HG02943 (cell line): Measurements from ENCODE around the gene ABCA1.

Experiments used
- ATAC-seq: cut with Tn5 transposase; IDR thresholded peaks from one replicate; pipeline ENCODE4 v1.9.1; 2021; ENCODE audit warnings: mild to moderate bottlenecking, low read depth, moderate library complexity; ENCODE audit not compliant: unreplicated experiment

ABCA1 gene

DNA sequence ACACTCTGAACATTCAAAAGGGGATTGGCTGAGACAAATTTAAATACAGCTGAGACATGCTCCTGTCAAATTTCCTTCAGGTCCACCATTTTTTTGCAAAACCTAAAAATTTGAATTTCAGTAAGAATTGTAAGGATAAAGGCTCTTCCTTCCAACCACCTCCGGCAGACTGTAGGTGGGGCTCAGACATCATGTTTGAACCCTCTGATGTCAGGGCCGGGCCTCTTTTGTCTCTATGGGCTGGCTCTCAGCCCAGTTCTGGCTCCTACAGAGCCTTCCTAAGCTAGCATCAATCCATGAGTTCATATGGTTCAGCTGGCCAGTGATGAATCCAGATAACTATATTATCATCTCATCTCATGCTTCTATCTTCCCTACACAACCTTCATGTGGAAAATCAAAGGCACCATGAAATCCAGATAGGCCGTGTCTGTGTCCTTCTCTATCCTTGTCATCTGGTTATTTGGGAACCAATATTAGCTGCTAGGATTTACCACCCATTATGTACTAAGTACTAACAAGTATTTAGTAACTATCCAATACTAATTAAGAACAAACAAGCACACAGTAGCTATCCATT is 119.8 kb downstream of the ABCA1 start:
- ATAC-seq = no peak

DNA sequence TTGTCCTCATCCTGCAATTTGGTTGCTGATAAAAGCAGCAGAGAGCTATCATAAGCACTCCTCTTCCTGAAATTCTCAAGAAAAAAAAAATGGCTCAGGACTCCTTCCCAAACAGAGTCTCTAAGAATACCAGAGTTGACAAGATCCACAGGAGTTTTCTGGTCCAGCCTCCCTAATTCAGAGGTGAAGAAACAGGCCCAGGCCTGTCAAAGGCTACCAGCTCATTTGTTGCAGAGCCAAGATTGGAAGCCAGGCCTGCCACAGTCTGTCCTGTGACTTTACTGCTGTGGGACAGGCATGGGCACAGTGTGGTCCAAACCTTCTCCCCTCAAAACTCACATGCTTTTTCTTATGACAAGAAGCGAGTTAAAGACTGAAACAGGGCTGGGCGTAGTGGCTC is 122.5 kb downstream of the ABCA1 start:
- no peak for ATAC-seq

GRCh38 chr9:104802906-104803305 is 125.0 kb downstream of the ABCA1 start:
- no peak for ATAC-seq

- no peak for ATAC-seq
Measured at GRCh38 chr9:104802110-104802509, 125.8 kb downstream of the ABCA1 start.

DNA sequence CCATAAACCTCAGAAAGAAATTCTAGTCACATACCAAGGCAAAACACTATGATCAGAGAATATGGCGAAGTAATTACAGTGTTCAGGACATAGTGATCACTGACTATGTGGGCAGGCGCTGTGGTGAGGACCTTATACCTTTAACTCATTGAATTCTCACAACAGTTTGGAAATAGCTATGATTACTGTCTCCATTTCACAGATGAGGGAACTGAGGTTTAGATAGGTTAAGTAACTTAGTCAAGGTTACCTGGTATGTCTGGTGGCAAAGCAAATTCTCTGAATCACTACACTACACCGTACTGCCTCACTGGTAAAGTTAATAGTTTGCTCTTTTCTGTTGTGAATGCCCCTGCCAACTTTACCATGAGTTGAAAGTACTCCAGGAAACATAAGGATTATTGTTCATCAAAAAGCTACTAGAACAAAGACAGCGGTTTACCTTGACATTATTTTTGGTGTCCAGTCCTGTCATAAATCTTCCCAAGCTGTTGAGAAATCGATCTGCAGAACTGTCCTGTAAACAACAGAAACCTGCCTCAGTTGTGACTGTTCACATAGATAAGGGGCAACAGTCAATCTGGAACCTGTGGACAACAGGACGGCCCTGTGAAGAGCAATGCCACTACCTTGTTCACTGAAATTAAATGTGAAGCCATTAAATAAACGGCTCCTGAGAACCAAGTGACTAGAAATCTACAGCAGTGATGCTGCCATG is 127.7 kb downstream of the ABCA1 start:
- no peak for ATAC-seq

- ATAC-seq = no peak
Measured at GRCh38 chr9:104798209-104798995, 129.6 kb downstream of the ABCA1 start.

DNA sequence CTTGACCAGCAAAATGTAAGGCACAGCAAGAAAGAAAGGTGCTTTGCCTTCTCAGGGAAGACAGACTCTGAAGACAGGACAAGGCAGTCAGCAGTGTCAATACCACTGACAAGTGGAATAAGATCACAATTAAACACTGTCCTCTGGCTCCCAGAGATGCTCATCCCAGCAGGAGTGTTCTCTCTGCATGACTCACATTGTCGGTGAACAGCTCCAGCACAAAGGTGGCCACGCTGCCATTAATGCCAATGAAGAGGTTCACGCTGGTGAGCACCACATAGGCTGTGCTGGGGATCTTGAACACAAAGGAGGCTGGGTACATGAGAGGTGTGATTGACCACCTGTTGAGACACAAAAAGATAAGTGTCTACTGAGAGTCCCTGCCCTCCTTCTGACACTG is 132.1 kb downstream of the ABCA1 start:
- ATAC-seq = no peak

- ATAC-seq = no peak
Measured at GRCh38 chr9:104795082-104795481, 132.9 kb downstream of the ABCA1 start.

DNA sequence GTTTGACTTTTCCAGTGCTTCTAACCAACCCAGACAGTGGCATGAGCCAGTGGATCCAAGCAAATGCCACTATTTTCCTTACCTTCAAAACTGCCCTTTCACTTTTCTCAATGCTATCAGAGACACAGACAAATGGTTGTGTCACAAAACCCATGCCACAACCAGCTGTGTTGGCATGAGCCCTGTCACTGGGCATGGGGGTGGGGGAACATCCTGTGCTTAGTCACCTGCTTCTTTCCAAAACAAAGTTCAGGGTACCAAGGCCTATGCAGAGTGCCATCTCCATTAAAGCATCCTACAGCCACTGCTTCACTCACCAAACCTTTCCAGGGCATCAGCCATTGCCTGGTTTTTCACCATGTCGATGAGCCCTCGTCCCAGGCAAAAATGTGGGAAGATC is 133.9 kb downstream of the ABCA1 start:
- no peak for ATAC-seq

- ATAC-seq = no peak
Measured at GRCh38 chr9:104788251-104788650, 139.7 kb downstream of the ABCA1 start.

- no peak for ATAC-seq
Measured at GRCh38 chr9:104787306-104788015, 140.5 kb downstream of the ABCA1 start.

DNA sequence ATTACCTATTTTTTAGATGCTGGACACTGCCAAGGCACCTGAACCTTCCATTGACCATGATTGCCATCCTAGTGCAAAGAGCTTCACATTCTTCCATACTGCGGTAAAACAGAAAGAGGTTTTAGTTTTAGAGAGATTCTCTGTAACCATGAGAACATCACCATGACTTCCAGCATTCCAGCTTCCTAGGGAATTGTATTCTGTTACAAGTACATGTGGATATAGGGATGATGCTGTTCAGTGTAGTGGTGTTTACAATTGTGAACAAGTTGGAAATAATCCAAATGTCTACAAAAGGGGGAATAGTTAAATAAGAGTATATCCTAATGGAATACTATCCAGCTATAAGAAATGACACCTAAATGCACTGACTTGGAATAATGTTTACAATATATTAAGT is 141.7 kb downstream of the ABCA1 start:
- no peak for ATAC-seq

DNA sequence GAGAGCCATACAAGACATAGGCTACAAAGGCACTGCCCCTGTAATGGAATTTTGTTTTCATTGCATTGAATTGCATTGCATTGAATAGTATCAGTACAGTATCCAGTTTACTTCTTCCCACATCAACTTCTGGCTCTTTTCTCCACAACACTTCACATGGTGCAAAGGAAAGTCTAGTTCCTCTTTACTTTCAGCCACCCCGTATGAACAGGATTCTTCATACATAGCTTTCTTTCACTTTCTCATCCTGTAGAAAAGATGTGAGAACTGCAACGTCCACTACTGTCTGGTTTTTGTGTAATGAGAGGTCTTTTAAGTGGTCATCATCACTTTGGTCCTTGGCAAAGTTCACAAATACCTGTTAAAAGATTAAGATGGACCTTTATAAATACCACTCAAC is 143.9 kb downstream of the ABCA1 start:
- ATAC-seq = peak; percentile 92

- no peak for ATAC-seq
Measured at GRCh38 chr9:104783588-104783987, 144.4 kb downstream of the ABCA1 start.

DNA sequence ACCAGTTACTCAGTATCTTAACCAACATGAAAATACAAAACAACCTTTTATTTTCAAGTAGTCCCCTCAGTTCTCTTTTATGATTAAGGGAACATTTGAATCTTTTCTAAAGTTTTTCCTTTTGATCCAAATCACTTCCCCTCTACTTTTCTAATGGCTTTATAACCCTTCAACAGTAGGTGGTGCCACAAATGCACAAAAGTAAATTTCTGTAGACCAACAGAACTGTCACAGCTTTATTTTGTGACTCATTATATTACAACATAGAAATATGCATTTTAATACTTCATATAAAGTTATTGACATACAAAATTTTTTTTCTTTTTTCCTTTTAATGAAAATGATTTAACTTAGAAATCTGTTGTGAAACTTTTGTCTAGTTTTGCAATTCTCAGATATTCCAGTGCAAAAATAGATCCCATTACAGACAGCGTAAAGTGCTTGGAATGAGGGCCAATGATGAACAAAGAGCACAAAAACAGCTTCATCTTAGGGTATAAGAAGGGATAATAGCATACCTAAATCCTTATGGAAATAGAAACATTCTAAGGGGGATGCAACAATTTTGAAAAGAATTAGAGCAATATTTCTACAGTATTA is 147.1 kb downstream of the ABCA1 start:
- no peak for ATAC-seq

- ATAC-seq = no peak
Measured at GRCh38 chr9:104779946-104780535, 147.9 kb downstream of the ABCA1 start.

DNA sequence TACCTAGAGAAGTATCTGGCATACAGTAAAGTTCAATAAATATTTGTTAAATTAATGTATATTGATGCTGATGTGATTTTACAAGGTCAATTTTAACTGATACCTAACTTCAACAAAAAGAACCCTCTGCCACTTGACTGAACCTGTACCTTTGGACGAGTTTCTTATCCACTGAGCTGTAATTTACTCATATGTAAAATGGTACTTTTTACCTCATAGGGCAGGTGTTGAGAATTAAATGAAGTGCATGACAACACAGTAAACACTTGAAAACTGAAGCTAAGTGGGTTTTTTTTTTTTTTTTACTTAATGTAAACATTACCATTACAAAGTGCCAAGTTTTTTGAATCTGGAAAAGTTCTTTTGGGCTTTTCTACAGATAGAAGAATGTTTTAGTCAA is 148.6 kb downstream of the ABCA1 start:
- ATAC-seq = no peak

DNA sequence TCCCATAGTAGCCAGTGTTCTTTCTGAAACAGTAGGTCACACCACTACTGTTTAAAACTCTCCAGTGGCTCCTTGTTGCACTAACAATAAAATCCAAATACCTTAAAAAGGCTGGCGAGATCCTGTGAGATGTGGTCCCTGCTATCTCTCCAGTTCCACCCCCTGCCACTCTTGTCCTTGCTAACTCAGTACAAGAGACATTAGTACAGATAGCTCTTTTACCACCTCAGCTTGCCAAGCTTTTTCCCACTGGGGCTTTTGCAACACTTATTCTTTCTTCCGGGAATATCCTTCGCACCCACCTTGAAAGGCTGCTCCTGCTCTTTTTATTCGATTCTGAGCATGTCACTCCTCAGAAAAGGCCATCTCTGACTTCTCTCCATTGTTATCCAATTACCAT is 149.2 kb downstream of the ABCA1 start:
- ATAC-seq = no peak

GRCh38 chr9:104776797-104777196 is 151.2 kb downstream of the ABCA1 start:
- no peak for ATAC-seq

- ATAC-seq = no peak
Measured at GRCh38 chr9:104775976-104776375, 152.0 kb downstream of the ABCA1 start.
